Breast epithelium (tissue), 3 donors: Measurements from ENCODE around the gene MTHFR.

Experiments
- POLR2A ChIP-seq: fragments of 450-650 bp; IDR thresholded peaks from one replicate; pipeline ENCODE4 v1.6.1; 2016; ENCODE audit warnings: antibody characterized with exemption, mild to moderate bottlenecking, moderate library complexity
- POLR2AphosphoS5 ChIP-seq, 3 donors: sonication (generic); formaldehyde crosslinking; IDR thresholded peaks; one replicate each; pipeline ENCODE4 v1.6.1; 2017; ENCODE audit warnings: antibody characterized with exemption in 3 of 3
- TF ChIP-seq, protein P1 (sequence below), 3 donors: fragments of 450-650 bp; IDR thresholded peaks; one replicate each; pipeline ENCODE4 v1.5.1; 2016 to 2017; ENCODE audit warnings: antibody characterized with exemption in 3 of 3, mild to moderate bottlenecking in 3 of 3, moderate library complexity in 3 of 3

DNA sequence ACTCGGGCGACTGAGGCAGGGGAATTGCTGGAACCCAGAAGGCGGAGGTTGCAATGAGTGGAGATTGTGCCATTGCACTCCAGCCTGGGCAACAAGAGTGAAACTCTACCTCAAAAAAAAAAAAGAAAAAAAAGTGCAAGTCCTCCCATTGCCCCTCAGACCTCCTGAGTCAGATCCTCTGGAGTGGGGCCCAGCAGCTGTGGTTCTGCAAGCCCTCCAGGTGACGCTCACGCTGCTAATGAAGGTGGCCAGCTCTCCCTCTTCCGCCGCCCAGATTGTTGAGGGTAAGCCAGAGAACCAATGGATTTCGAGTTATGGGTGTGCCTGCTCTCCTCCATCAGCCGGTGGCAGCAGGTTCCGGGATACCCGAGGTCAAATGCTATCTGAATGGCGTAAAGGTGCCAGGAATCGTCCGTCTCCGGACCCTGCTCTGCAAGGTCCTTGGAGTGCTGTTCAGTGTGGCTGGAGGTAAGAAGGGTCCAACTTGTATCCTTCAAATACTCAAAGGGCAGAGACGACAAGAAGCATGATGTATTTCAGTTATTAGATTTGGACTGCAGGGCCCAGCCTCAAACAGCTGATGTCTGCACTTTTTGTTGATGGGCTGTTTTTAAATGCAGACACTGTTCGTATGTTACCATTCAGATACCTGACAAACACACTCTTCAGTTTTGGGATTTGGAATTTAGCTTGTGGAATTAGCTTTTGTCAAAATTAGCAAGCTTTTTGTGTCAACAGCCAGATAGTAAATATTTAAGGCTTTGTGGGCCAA is 17.8 kb upstream of the MTHFR start:
- TF ChIP-seq POLR2AphosphoS5 (IDR thresholded peaks at IDR 0.05) (no peak), POLR2A (no peak)
- TF ChIP-seq, protein P1, sequence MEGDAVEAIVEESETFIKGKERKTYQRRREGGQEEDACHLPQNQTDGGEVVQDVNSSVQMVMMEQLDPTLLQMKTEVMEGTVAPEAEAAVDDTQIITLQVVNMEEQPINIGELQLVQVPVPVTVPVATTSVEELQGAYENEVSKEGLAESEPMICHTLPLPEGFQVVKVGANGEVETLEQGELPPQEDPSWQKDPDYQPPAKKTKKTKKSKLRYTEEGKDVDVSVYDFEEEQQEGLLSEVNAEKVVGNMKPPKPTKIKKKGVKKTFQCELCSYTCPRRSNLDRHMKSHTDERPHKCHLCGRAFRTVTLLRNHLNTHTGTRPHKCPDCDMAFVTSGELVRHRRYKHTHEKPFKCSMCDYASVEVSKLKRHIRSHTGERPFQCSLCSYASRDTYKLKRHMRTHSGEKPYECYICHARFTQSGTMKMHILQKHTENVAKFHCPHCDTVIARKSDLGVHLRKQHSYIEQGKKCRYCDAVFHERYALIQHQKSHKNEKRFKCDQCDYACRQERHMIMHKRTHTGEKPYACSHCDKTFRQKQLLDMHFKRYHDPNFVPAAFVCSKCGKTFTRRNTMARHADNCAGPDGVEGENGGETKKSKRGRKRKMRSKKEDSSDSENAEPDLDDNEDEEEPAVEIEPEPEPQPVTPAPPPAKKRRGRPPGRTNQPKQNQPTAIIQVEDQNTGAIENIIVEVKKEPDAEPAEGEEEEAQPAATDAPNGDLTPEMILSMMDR (IDR thresholded peaks at IDR 0.05): no peak
